WERI-Rb-1 (cell line): Measurements from ENCODE around the gene ADORA3.

Source experiments
- DNase-seq: peaks from one replicate; pipeline ENCODE4 v3.0.0-alpha.2; 2020
- H3K27ac ChIP-seq: fragments of 250-450 bp; sonication (Bioruptor Pico); 2 replicates; pipeline ENCODE4 v1.5.1; 2020; ENCODE audit warnings: mild to moderate bottlenecking, moderate library complexity
- H3K27me3 ChIP-seq: fragments of 250-450 bp; sonication (Bioruptor Pico); 2 replicates; pipeline ENCODE4 v1.5.1; 2021; ENCODE audit warnings: mild to moderate bottlenecking, low read depth, moderate library complexity; ENCODE audit not compliant: insufficient read depth, severe bottlenecking
- H3K36me3 ChIP-seq: fragments of 250-450 bp; sonication (Bioruptor Pico); 2 replicates; pipeline ENCODE4 v1.5.1; 2020; ENCODE audit warnings: mild to moderate bottlenecking, moderate library complexity
- H3K4me3 ChIP-seq: 2 replicates; pipeline ENCODE4 v1.5.1; 2011; ENCODE audit warnings: low read depth, mild to moderate bottlenecking, control low read depth, low read length
- H3K9me3 ChIP-seq: fragments of 250-450 bp; sonication (Bioruptor Pico); 2 replicates; pipeline ENCODE4 v1.5.1; 2021; ENCODE audit warnings: mild to moderate bottlenecking, moderate library complexity; ENCODE audit not compliant: severe bottlenecking
- TF ChIP-seq, protein P1 (sequence below): IDR thresholded peaks from 2 replicates; pipeline ENCODE4 v1.5.1; 2011; ENCODE audit warnings: low read depth, mild to moderate bottlenecking, control low read depth, inconsistent platforms, low read length

ADORA3 gene

DNA sequence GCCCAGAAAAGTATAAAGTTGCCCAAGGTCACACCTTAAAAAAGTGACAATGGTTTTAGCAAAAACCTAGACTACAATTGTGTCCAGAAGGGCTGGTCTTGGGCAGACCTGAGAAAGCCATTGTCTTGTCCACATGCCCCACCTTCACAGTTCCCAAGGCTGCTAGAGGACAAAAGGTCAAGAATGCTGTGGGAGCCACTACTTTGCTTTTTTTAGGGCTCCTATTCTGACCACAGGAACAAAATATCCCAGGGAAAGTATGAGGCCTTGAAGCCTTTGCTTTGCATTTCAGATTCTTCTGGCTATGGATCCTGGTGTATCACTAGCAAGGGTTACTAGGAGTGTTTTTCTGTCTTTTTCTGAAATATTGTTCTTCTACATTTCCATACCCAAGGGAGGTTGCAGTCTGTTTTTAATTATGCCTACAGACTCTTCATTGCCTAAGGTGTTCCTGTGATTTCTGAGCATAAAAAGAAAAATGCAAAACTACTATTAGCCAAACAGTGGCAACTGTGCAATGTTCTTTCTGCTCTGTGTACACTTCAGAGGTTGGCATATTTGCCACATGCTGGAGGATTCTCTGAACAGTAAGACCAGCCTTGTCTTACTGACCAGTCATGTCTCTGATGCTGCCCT is 18.9 kb downstream of the ADORA3 start:
- H3K36me3 ChIP-seq: no peaks in the 10 kb centered on the region
- H3K27me3 ChIP-seq: no peaks in the 10 kb centered on the region
- no peak for DNase-seq
- H3K4me3 ChIP-seq: no peak overlapping the region
- TF ChIP-seq, protein P1, sequence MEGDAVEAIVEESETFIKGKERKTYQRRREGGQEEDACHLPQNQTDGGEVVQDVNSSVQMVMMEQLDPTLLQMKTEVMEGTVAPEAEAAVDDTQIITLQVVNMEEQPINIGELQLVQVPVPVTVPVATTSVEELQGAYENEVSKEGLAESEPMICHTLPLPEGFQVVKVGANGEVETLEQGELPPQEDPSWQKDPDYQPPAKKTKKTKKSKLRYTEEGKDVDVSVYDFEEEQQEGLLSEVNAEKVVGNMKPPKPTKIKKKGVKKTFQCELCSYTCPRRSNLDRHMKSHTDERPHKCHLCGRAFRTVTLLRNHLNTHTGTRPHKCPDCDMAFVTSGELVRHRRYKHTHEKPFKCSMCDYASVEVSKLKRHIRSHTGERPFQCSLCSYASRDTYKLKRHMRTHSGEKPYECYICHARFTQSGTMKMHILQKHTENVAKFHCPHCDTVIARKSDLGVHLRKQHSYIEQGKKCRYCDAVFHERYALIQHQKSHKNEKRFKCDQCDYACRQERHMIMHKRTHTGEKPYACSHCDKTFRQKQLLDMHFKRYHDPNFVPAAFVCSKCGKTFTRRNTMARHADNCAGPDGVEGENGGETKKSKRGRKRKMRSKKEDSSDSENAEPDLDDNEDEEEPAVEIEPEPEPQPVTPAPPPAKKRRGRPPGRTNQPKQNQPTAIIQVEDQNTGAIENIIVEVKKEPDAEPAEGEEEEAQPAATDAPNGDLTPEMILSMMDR: no peak
- no peak overlapping the region for H3K27ac ChIP-seq
- H3K9me3 ChIP-seq: no peaks in the 10 kb centered on the region

DNA sequence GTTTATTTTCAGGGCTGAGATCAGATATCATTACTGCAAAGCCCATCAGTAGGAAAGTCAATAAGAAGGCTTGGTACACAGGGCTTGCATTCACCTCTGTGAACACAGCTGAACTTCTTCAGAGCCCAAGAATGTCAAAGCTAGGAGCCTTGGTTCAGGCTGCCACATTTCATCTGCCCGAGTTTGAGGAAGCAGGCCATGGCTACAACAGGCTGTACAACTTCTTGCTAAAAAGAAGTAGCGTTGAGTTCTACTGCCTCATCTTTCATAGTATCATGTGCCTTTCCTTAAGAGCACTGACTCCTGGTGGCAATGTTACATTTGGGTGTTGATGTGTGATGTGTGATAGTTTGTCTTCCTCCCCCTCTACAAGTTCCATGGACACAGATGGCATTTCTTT is 19.6 kb downstream of the ADORA3 start:
- TF ChIP-seq, protein P1: no peak
- H3K4me3 ChIP-seq: no peak overlapping the region
- H3K9me3 ChIP-seq: no peaks in the 10 kb centered on the region
- no peaks in the 10 kb centered on the region for H3K36me3 ChIP-seq
- no peaks in the 10 kb centered on the region for H3K27me3 ChIP-seq
- H3K27ac ChIP-seq: no peak overlapping the region
- DNase-seq: no peak

DNA sequence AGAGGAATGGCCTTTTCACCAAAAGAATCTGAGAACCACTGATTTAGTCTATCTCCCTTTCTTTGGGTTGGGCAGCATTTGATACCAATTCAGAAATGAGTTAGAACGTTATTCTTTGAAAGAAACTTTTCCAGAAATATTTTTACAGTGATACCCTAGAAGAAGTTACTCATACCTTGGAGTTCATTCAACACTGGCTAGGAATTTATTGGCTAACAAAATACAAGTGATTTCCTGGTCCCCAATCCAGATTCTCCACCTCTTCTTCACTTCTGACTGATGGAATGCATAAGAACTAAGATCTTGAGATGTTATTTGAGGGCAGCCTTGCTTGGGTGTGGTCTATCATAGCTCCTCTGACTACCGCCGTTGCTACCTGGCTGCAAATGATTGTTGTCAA is 20.3 kb downstream of the ADORA3 start:
- TF ChIP-seq, protein P1: no peak
- Histone ChIP-seq H3K27ac (no peak overlapping the region), H3K36me3 (no peaks in the 10 kb centered on the region), H3K9me3 (no peaks in the 10 kb centered on the region), H3K27me3 (no peaks in the 10 kb centered on the region), H3K4me3 (no peak overlapping the region)
- DNase-seq: no peak

DNA sequence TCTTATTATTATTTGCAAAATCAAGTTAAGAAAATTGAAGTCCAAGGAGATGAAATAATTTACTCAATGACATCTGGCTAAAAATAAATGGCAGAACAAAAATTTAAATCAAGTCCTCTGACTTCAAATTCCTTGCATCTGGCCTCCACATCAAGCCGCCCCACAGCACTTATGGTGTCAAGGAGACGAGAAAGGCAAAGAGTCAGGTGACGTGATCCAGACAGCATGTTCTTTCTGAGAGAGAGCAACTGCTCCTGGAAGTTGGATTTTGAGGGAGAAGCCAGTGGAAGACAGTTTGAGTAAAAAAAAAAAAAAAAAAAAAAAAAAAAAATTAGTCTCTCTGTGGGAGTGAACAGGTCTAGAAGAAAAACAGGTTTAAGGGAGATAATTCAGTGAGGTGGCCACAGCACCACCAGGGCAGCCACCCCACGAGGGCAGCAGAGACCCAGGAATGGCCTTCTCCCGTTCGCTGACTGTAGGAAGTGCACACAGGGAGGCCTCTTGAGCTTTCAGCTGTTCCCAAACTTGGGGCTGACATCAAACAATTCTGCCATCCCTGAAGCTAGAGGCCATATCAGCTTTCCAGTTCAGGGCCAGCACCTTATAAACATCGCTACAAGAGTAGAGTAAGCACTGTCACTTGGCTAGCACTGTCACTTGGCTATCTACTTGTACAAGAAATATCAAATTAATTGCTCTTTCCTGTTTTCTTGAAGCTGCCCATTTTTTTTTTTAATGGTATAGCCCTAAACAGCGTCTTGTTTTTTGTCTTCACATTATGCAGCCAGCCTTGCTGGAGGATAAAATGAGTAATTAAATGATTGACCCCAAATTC is 21.8 kb downstream of the ADORA3 start:
- Histone ChIP-seq H3K27ac (no peak overlapping the region), H3K36me3 (no peaks in the 10 kb centered on the region), H3K27me3 (no peaks in the 10 kb centered on the region), H3K9me3 (no peaks in the 10 kb centered on the region), H3K4me3 (no peak overlapping the region)
- TF ChIP-seq, protein P1: peak; percentile 83
- peak; percentile 71 for DNase-seq

DNA sequence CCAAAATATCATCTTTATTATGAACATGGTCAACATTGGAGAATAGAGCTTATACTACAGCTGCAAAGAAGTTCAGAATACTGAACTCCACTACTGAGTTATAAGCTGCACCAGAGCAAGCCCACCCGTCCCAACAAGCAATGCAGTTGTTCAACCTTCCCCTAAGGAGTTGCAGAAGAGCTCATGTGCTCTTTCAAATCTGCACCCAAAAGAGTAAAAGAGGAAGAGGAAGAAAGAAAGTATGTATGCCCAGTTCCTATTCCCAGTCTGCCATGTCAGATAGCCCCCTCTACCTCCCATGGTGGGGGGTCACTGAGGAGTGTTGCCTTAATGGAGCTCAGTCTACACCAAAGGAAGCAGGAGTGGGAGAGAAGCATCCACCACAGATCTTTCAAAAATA is 22.8 kb downstream of the ADORA3 start:
- Histone ChIP-seq H3K4me3 (no peak overlapping the region), H3K36me3 (no peaks in the 10 kb centered on the region), H3K9me3 (no peaks in the 10 kb centered on the region), H3K27ac (no peak overlapping the region), H3K27me3 (no peaks in the 10 kb centered on the region)
- DNase-seq: no peak
- TF ChIP-seq, protein P1: no peak
